A673 (cell line): ENCODE results near the gene MRPL34. TPM values are rescaled to one million over a fixed set of nuclear protein-coding genes. Genes with fewer than 3 reads are reported as not detected.
A peak's percentile ranks its signal among the peaks of the same experiment; 100 is the strongest.

Experiments
- BruUV-seq: library from RNA; stranded (reverse); fragments of 400-500 nt; replicated peaks from 2 replicates; lab custom pipeline; 2021; lab: Mats Ljungman, UMichigan
- CTCF ChIA-PET: fragments of 300-600 bp; sonication (Branson Sonifier 250); formaldehyde crosslinking; loops from one replicate; lab custom pipeline; 2022; ENCODE audit warnings: antibody characterized with exemption; lab: Charles Lee
- POLR2A ChIA-PET: fragments of 300-600 bp; sonication (Branson Sonifier 250); formaldehyde crosslinking; loops from one replicate; lab custom pipeline; 2022; ENCODE audit warnings: antibody characterized with exemption; ENCODE audit not compliant: low non-redundant PET; lab: Charles Lee
- DNase-seq: peaks from one replicate; pipeline ENCODE4 v3.0.0-alpha.2; 2015; ENCODE audit warnings: low spot score
- H3K27ac ChIP-seq: fragments of 200-600 bp; sonication (generic); 2 replicates; pipeline ENCODE4 v1.5.1; 2016; ENCODE audit warnings: mixed run types, low read depth, mild to moderate bottlenecking, mixed read lengths, antibody characterized with exemption, low read length; ENCODE audit not compliant: poor library complexity, severe bottlenecking
- H3K27me3 ChIP-seq: fragments of 200-600 bp; sonication (generic); replicated peaks from 2 replicates; pipeline ENCODE4 v1.6.1; 2017; ENCODE audit warnings: mixed run types, low read depth, mild to moderate bottlenecking, mixed read lengths, antibody characterized with exemption, low read length; ENCODE audit not compliant: insufficient read depth, poor library complexity
- H3K36me3 ChIP-seq: fragments of 200-600 bp; sonication (generic); 2 replicates; pipeline ENCODE4 v1.6.1; 2016; ENCODE audit warnings: mixed run types, mild to moderate bottlenecking, mixed read lengths, antibody characterized with exemption, low read length; ENCODE audit not compliant: insufficient read depth, poor library complexity, severe bottlenecking
- H3K4me1 ChIP-seq: fragments of 200-600 bp; sonication (generic); 2 replicates; pipeline ENCODE4 v1.6.1; 2017; ENCODE audit warnings: mixed run types, mild to moderate bottlenecking, mixed read lengths, antibody characterized with exemption, low read length; ENCODE audit not compliant: insufficient read depth, poor library complexity, severe bottlenecking
- H3K4me3 ChIP-seq: fragments of 200-600 bp; sonication (generic); 2 replicates; pipeline ENCODE4 v1.5.1; 2016; ENCODE audit warnings: low read depth, mixed run types, mild to moderate bottlenecking, mixed read lengths, low read length; ENCODE audit not compliant: poor library complexity, severe bottlenecking
- H3K9me3 ChIP-seq: fragments of 200-600 bp; sonication (generic); 2 replicates; pipeline ENCODE4 v1.6.1; 2016; ENCODE audit warnings: mixed run types, low read depth, mild to moderate bottlenecking, mixed read lengths, antibody characterized with exemption, low read length; ENCODE audit not compliant: poor library complexity, severe bottlenecking
- CTCF ChIP-seq: fragments of 300-800, 200-600 bp; sonication (generic); conservative IDR thresholded peaks from 2 replicates; pipeline ENCODE4 v1.5.1; 2017; ENCODE audit warnings: low read depth, mild to moderate bottlenecking, antibody characterized with exemption, low read length, moderate library complexity, mixed read lengths
- EZH2 ChIP-seq: fragments of 200-600 bp; sonication (generic); IDR thresholded peaks from 2 replicates; pipeline ENCODE4 v1.6.1; 2017; ENCODE audit warnings: borderline replicate concordance, low read depth, mild to moderate bottlenecking, mixed read lengths, antibody characterized with exemption, low read length; ENCODE audit not compliant: poor library complexity, severe bottlenecking
- intact Hi-C: fragments of 100-400 bp; cut with micrococcal nuclease; formaldehyde crosslinking; loops from one replicate; pipeline ENCODE4 v1.10.0; 2022; ENCODE audit not compliant: unreplicated experiment
- total RNA-seq: library from RNA; stranded (reverse); gene quantifications from 2 replicates; pipeline ENCODE4 v1.2.3, GENCODE V29; 2021

MRPL34 gene
- total RNA-seq, 1 experiment from 2014 or later: 91.8 TPM

- peaks cover 21% of the 10 kb centered on the region for H3K36me3 ChIP-seq
- H3K9me3 ChIP-seq: no peaks in the 10 kb centered on the region
- CTCF ChIA-PET: no interaction called here
- DNase-seq: no peak
- intact Hi-C loops: no loop called here
- no TSS peak for BruUV-seq
- POLR2A ChIA-PET: no interaction called here
- no peaks in the 10 kb centered on the region for H3K27me3 ChIP-seq
- TF ChIP-seq CTCF (no peak), EZH2 (no peak)
- no peaks in the 10 kb centered on the region for H3K4me1 ChIP-seq
- H3K4me3 ChIP-seq: no peak overlapping the region
- H3K27ac ChIP-seq: no peak overlapping the region
Measured at GRCh38 chr19:17318966-17319365, 13.3 kb downstream of the MRPL34 start.

- ChIA-PET POLR2A (no interaction called here), CTCF (no interaction called here)
- DNase-seq: no peak
- intact Hi-C loops: no loop called here
- H3K27ac ChIP-seq: no peak overlapping the region
- peaks cover 17% of the 10 kb centered on the region for H3K36me3 ChIP-seq
- BruUV-seq: TSS peak; percentile 91
- H3K27me3 ChIP-seq: no peaks in the 10 kb centered on the region
- no peak for TF ChIP-seq EZH2
- TF ChIP-seq CTCF: no peak
- no peak overlapping the region for H3K4me3 ChIP-seq
- no peaks in the 10 kb centered on the region for H3K9me3 ChIP-seq
- no peaks in the 10 kb centered on the region for H3K4me1 ChIP-seq
Measured at GRCh38 chr19:17319473-17320238, 14.0 kb downstream of the MRPL34 start.

- POLR2A ChIA-PET: no interaction called here
- no peaks in the 10 kb centered on the region for H3K4me1 ChIP-seq
- no peak overlapping the region for H3K4me3 ChIP-seq
- H3K27me3 ChIP-seq: no peaks in the 10 kb centered on the region
- no peak for DNase-seq
- H3K36me3 ChIP-seq: peaks cover 18% of the 10 kb centered on the region
- no peak overlapping the region for H3K27ac ChIP-seq
- no peaks in the 10 kb centered on the region for H3K9me3 ChIP-seq
- TF ChIP-seq CTCF: no peak
- no peak for TF ChIP-seq EZH2
- intact Hi-C loops: no loop called here
- BruUV-seq: no TSS peak
- CTCF ChIA-PET: no interaction called here
Measured at GRCh38 chr19:17320435-17320834, 14.8 kb downstream of the MRPL34 start.
